ENCODE data around the gene CFAP53. TPM values are rescaled to one million over a fixed set of nuclear protein-coding genes. Genes with fewer than 3 reads are reported as not detected.

Gene CFAP53
- total RNA-seq, 1 donor = under 0.01 TPM

- no peak overlapping the region for H3K4me3 ChIP-seq (ENCODE audit: low read depth, low read length)
- DNase-seq (ENCODE audit: low read depth) = no peak
- TF ChIP-seq CTCF (IDR thresholded peaks at IDR 0.05; ENCODE audit: insufficient read depth, low read depth, low read length) = no peak
Observed at GRCh38 chr18:50187659-50188058, 78.6 kb downstream of the CFAP53 start.

- H3K4me3 ChIP-seq (ENCODE audit: low read depth, low read length) = no peak overlapping the region
- DNase-seq (ENCODE audit: low read depth) = no peak
- TF ChIP-seq CTCF (IDR thresholded peaks at IDR 0.05; ENCODE audit: insufficient read depth, low read depth, low read length) = no peak
Observed at GRCh38 chr18:50186385-50186784, 79.9 kb downstream of the CFAP53 start.

GRCh38 chr18:50183556-50183955 lies 82.7 kb downstream of the CFAP53 start:
- no peak for TF ChIP-seq CTCF (IDR thresholded peaks at IDR 0.05; ENCODE audit: insufficient read depth, low read depth, low read length)
- peak; percentile 14 for DNase-seq (ENCODE audit: low read depth)

GRCh38 chr18:50182511-50182910 lies 83.8 kb downstream of the CFAP53 start:
- no peak overlapping the region for H3K4me3 ChIP-seq (ENCODE audit: low read depth, low read length)
- DNase-seq (ENCODE audit: low read depth) = no peak
- no peak for TF ChIP-seq CTCF (IDR thresholded peaks at IDR 0.05; ENCODE audit: insufficient read depth, low read depth, low read length)

More at GRCh38 chr18:50183556-50183955, 82.7 kb downstream of the CFAP53 start:
- no peak overlapping the region for H3K4me3 ChIP-seq (ENCODE audit: low read depth, low read length)

- no peak overlapping the region for H3K4me3 ChIP-seq (ENCODE audit: low read depth, low read length)
- DNase-seq (ENCODE audit: low read depth) = no peak
- TF ChIP-seq CTCF (IDR thresholded peaks at IDR 0.05; ENCODE audit: insufficient read depth, low read depth, low read length) = no peak
Observed at GRCh38 chr18:50181590-50181989, 84.7 kb downstream of the CFAP53 start.

- no peak overlapping the region for H3K4me3 ChIP-seq (ENCODE audit: low read depth, low read length)
- DNase-seq (ENCODE audit: low read depth) = no peak
- no peak for TF ChIP-seq CTCF (IDR thresholded peaks at IDR 0.05; ENCODE audit: insufficient read depth, low read depth, low read length)
Observed at GRCh38 chr18:50179465-50179864, 86.8 kb downstream of the CFAP53 start.

GRCh38 chr18:50177294-50177992 lies 88.9 kb downstream of the CFAP53 start:
- no peak for DNase-seq (ENCODE audit: low read depth)
- H3K4me3 ChIP-seq (ENCODE audit: low read depth, low read length) = no peak overlapping the region
- TF ChIP-seq CTCF (IDR thresholded peaks at IDR 0.05; ENCODE audit: insufficient read depth, low read depth, low read length) = no peak
